Loucy (cell line): ENCODE results near the gene NIM1K.

Experiments used
- EZH2phosphoT487 ChIP-seq: fragments of 200-600 bp; IDR thresholded peaks from 2 replicates; pipeline ENCODE4 v1.6.1; 2018; ENCODE audit warnings: antibody characterized with exemption, mild to moderate bottlenecking, moderate library complexity, borderline replicate concordance
- TF ChIP-seq, protein P1 (sequence below): fragments of 200-600 bp; sonication (generic); conservative IDR thresholded peaks from 2 replicates; pipeline ENCODE4 v1.5.1; 2014; ENCODE audit warnings: mild to moderate bottlenecking, antibody characterized with exemption, low read length

DNA sequence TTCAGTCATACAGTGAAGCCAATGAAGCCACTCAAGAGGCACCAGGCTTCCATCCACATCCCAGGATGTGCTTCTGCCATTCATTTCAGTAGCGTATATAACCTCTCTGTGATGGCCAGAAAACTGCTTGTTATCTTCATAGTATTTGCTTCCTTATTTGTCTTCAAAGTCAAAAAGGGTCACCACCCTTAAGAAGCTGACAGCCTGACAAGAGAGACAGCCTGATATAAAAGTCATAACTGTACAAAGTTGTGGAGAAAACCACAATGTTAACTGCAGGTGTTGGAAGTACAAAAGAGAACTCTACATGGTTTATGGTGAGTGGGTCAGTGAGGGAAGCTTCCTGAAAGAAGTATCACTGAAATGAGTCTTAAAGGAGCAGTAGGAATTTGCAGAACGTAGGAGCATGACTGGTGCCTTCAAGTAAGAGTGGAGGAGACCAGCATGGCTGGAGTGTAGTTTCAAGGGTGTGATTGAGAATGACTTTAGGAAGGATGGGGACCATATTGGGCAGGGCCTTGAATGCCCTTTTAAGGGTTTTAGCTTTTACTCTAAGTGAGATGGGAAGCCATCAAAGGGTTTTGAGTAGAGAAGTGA lies 33.7 kb downstream of the NIM1K start:
- TF ChIP-seq, protein P1, sequence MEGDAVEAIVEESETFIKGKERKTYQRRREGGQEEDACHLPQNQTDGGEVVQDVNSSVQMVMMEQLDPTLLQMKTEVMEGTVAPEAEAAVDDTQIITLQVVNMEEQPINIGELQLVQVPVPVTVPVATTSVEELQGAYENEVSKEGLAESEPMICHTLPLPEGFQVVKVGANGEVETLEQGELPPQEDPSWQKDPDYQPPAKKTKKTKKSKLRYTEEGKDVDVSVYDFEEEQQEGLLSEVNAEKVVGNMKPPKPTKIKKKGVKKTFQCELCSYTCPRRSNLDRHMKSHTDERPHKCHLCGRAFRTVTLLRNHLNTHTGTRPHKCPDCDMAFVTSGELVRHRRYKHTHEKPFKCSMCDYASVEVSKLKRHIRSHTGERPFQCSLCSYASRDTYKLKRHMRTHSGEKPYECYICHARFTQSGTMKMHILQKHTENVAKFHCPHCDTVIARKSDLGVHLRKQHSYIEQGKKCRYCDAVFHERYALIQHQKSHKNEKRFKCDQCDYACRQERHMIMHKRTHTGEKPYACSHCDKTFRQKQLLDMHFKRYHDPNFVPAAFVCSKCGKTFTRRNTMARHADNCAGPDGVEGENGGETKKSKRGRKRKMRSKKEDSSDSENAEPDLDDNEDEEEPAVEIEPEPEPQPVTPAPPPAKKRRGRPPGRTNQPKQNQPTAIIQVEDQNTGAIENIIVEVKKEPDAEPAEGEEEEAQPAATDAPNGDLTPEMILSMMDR, result no peak
- no peak for TF ChIP-seq EZH2phosphoT487
